Uterus (tissue), 4 donors: ENCODE results near the gene CIB2. TPM values are rescaled to one million over a fixed set of nuclear protein-coding genes. Genes with fewer than 3 reads are reported as not detected.

Experiments
- DNase-seq, 2 donors: peaks; one replicate each; pipeline ENCODE4 v3.0.0-alpha.2; 2019 to 2020
- H3K27ac ChIP-seq, 2 donors: fragments of 200-600 bp; sonication (generic); 1 replicate in 1 of 2; 2 replicates in 1 of 2; pipeline ENCODE4 v1.5.1; 2016 to 2018
- H3K27me3 ChIP-seq, 2 donors: fragments of 200-600 bp; sonication (generic); one replicate each; pipeline ENCODE4 v1.5.1; 2018 to 2019; ENCODE audit warnings: control low read depth in 1 of 2
- H3K36me3 ChIP-seq, 2 donors: fragments of 200-600 bp; sonication (generic); one replicate each; pipeline ENCODE4 v1.5.1; 2019; ENCODE audit warnings: control low read depth in 1 of 2
- H3K4me1 ChIP-seq, 2 donors: fragments of 200-600 bp; sonication (generic); one replicate each; pipeline ENCODE4 v1.5.1; 2018 to 2019; ENCODE audit warnings: control low read depth in 1 of 2
- H3K4me3 ChIP-seq, 2 donors: fragments of 200-600 bp; sonication (generic); 1 replicate in 1 of 2; 2 replicates in 1 of 2; pipeline ENCODE4 v1.5.1; 2018 to 2019; ENCODE audit warnings: mild to moderate bottlenecking in 1 of 2
- H3K9me3 ChIP-seq, 2 donors: fragments of 200-600 bp; sonication (generic); one replicate each; pipeline ENCODE4 v1.5.1; 2019; ENCODE audit warnings: control low read depth in 1 of 2
- CTCF ChIP-seq, 4 experiments: fragments of 200-600 bp in 2 of 4; fragments of 450-650 bp in 2 of 4; sonication (generic) in 2 of 4; IDR thresholded peaks; one replicate each; pipeline ENCODE4 v1.5.1; 2016 to 2019; ENCODE audit warnings: antibody characterized with exemption in 4 of 4, mild to moderate bottlenecking in 2 of 4, moderate library complexity in 1 of 4
- POLR2A ChIP-seq, 2 donors: fragments of 450-650 bp; IDR thresholded peaks; one replicate each; pipeline ENCODE4 v1.6.1; 2016; ENCODE audit warnings: antibody characterized with exemption in 2 of 2, mild to moderate bottlenecking in 1 of 2, moderate library complexity in 1 of 2
- intact Hi-C: fragments of 100-400 bp; cut with DNase I; formaldehyde crosslinking; loops from one replicate; pipeline ENCODE4 v1.15.1; 2023; ENCODE audit warnings: low total_unique reads
- total RNA-seq, 4 donors: library from RNA; depleted of rRNA in 3 of 4; stranded (reverse); fragments of >200 nt in 3 of 4; gene quantifications; one replicate each; pipeline versions ENCODE4 v1.1.0 to v1.2.4, GENCODE V29; 2014 to 2023
- donor health status: DM: yes; HTN: yes; CAD: no.

CIB2 gene
- total RNA-seq, 4 donors from 2014 or later: 4.4 to 11.3 (median 7.8) TPM

GRCh38 chr15:78076231-78077052 lies 54.8 kb downstream of the CIB2 start:
- TF ChIP-seq POLR2A (IDR thresholded peaks at IDR 0.05): no peak
- peak in 1 of 4 experiments; percentile 19 for TF ChIP-seq CTCF (IDR thresholded peaks at IDR 0.05)
- Histone ChIP-seq H3K36me3 (no peaks in the 10 kb centered on the region), H3K4me1 (peaks cover 0 to 7% of the 10 kb centered on the region in 2 donors), H3K27ac (peak overlapping the region; percentile 88 to 95), H3K9me3 (no peaks in the 10 kb centered on the region), H3K27me3 (no peaks in the 10 kb centered on the region), H3K4me3 (peak overlapping the region; percentile 41 to 96)
- no peak for DNase-seq
- intact Hi-C loops: loop anchor here (10.0 kb wide), 1 partner anchor 72 kb away; no protein-coding TSS in a partner anchor

GRCh38 chr15:78075490-78076230 lies 55.6 kb downstream of the CIB2 start:
- DNase-seq: peak; percentile 52 to 59
- peak overlapping the region; percentile 41 to 96 for H3K4me3 ChIP-seq
- H3K9me3 ChIP-seq: no peaks in the 10 kb centered on the region
- TF ChIP-seq CTCF (IDR thresholded peaks at IDR 0.05) (no peak), POLR2A (IDR thresholded peaks at IDR 0.05) (peak in 1 of 2 donors; percentile 20)
- H3K4me1 ChIP-seq: peaks cover 0 to 7% of the 10 kb centered on the region in 2 donors
- H3K27ac ChIP-seq: peak overlapping the region; percentile 88 to 95
- intact Hi-C loops: loop anchor here (10.0 kb wide), 1 partner anchor 71 kb away; no protein-coding TSS in a partner anchor
- H3K36me3 ChIP-seq: no peaks in the 10 kb centered on the region
- no peaks in the 10 kb centered on the region for H3K27me3 ChIP-seq

- H3K4me3 ChIP-seq: no peak overlapping the region
- H3K36me3 ChIP-seq: no peaks in the 10 kb centered on the region
- no peak for TF ChIP-seq POLR2A (IDR thresholded peaks at IDR 0.05)
- peaks cover 12 to 18% of the 10 kb centered on the region in 2 donors for H3K4me1 ChIP-seq
- H3K27me3 ChIP-seq: no peaks in the 10 kb centered on the region
- H3K27ac ChIP-seq: peak overlapping the region; percentile 80 to 92
- DNase-seq: no peak
- no peaks in the 10 kb centered on the region for H3K9me3 ChIP-seq
- intact Hi-C loops: loop anchor here (10.0 kb wide), 1 partner anchor 68 kb away; no protein-coding TSS in a partner anchor
These were observed 58.0 kb downstream of the CIB2 start for GRCh38 chr15:78073046-78073787.

GRCh38 chr15:78072080-78072892 lies 59.0 kb downstream of the CIB2 start:
- Histone ChIP-seq H3K36me3 (no peaks in the 10 kb centered on the region), H3K27me3 (no peaks in the 10 kb centered on the region), H3K4me1 (peaks cover 12 to 25% of the 10 kb centered on the region in 2 donors), H3K27ac (peak overlapping the region; percentile 80 to 92), H3K9me3 (no peaks in the 10 kb centered on the region), H3K4me3 (no peak overlapping the region)
- intact Hi-C loops: loop anchor here (10.0 kb wide), 1 partner anchor 67 kb away; no protein-coding TSS in a partner anchor
- peak; percentile 30 to 53 for DNase-seq
- TF ChIP-seq POLR2A (IDR thresholded peaks at IDR 0.05): peak in 1 of 2 donors; percentile 26
- TF ChIP-seq CTCF (IDR thresholded peaks at IDR 0.05): no peak
